ENCODE data around the gene RWDD4. TPM values are rescaled to one million over a fixed set of nuclear protein-coding genes. Genes with fewer than 3 reads are reported as not detected.
A peak's percentile ranks its signal among the peaks of the same experiment; 100 is the strongest.

The RWDD4 gene
- total RNA-seq (27.8 TPM), polyA plus RNA-seq (ENCODE audit: insufficient read depth in 1 of 8, insufficient read length in 8 of 8, low replicate concordance in 1 of 8) (10 to 100 TPM; 26.1 to 32.1 (median 30.6) TPM)
- long read RNA-seq, donor 1, partial matches to known transcripts = 0 of 3 reads
- long read RNA-seq, donor 1, other reads (novel, unspliced or antisense) = 0 of 3 reads
- long read RNA-seq, donor 2, partial matches to known transcripts = 0 of 2 reads
- long read RNA-seq, donor 2, other reads (novel, unspliced or antisense) = 0 of 2 reads
- long read RNA-seq, donor 3, transcript RWDD4-202 (7 exons, 2,590 nt) = major isoform, 10 of 10 reads
- long read RNA-seq, donor 3, partial matches to known transcripts = 0 of 10 reads
- long read RNA-seq, donor 3, other reads (novel, unspliced or antisense) = 0 of 10 reads
- long read RNA-seq, donor 4, partial matches to known transcripts = 0 of 3 reads
- long read RNA-seq, donor 4, other reads (novel, unspliced or antisense) = 0 of 3 reads
- long read RNA-seq, donor 5, transcript RWDD4-202 (7 exons, 2,590 nt) = major isoform, 22 of 34 reads
- long read RNA-seq, donor 5, partial matches to known transcripts = 12 of 34 reads
- long read RNA-seq, donor 5, other reads (novel, unspliced or antisense) = 0 of 34 reads
- long read RNA-seq, donor 6, transcript RWDD4-202 (7 exons, 2,590 nt) = major isoform, 21 of 36 reads
- long read RNA-seq, donor 6, partial matches to known transcripts = 15 of 36 reads
- long read RNA-seq, donor 6, other reads (novel, unspliced or antisense) = 0 of 36 reads
- long read RNA-seq, donor 7, transcript RWDD4-202 (7 exons, 2,590 nt) = major isoform, 9 of 15 reads
- long read RNA-seq, donor 7, partial matches to known transcripts = 6 of 15 reads
- long read RNA-seq, donor 7, other reads (novel, unspliced or antisense) = 0 of 15 reads
- long read RNA-seq, donor 8, partial matches to known transcripts = 0 of 3 reads
- long read RNA-seq, donor 8, other reads (novel, unspliced or antisense) = 0 of 3 reads
- long read RNA-seq, donor 9, transcript RWDD4-202 (7 exons, 2,590 nt) = major isoform, 11 of 11 reads
- long read RNA-seq, donor 9, partial matches to known transcripts = 0 of 11 reads
- long read RNA-seq, donor 9, other reads (novel, unspliced or antisense) = 0 of 11 reads
- long read RNA-seq, donor 10, transcript RWDD4-202 (7 exons, 2,590 nt) = major isoform, 16 of 16 reads
- long read RNA-seq, donor 10, partial matches to known transcripts = 0 of 16 reads
- long read RNA-seq, donor 10, other reads (novel, unspliced or antisense) = 0 of 16 reads
- long read RNA-seq, donor 11, transcript RWDD4-202 (7 exons, 2,590 nt) = major isoform, 9 of 9 reads
- long read RNA-seq, donor 11, partial matches to known transcripts = 0 of 9 reads
- long read RNA-seq, donor 11, other reads (novel, unspliced or antisense) = 0 of 9 reads

DNA sequence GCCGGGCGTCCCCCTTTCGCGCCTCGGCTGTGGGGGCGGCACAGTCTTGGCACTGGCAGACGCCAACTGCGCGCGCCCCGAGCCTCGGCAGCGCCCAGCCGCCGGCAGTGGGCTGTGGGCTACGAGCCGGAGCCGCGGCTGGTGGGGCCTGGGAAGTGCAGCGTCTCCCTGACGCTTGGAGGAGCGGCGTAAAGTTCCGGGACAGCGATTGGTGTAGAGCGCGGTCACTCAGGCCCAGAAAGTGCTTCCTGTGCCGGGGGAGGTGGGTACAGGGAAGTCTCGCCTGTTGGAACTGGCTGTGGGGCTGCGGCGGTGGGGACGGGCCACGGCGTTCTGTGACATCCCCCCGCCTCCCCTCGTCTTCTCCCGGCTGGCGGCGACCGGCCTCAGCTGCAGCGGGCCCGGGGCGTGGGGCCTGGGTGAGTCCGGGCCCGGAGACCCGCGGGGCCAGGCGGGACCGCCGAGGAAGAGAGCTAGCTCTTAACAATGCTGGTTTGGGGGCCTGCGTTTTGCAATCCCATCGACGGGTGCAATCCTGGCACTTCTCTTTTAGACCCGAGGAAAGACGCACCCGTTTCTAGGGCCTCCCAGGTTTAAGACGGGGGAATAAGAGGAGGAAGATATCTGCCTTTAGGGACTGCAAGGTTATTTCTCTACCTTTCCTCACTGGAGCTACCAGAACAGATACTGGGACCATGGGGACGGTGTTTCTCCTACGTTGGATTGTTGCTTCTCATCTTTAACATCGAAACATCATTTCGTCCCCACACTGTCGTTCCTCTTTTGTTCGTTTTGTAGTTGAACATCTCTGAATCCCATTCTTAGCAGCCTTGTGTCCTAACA lies at the start of gene RWDD4, which contains the start of gene TRAPPC11:
RWDD4 (minus strand) TSS at position 157 of the 843 bp plus-strand sequence. CDS start 233 bp downstream, outside the sequence.
TRAPPC11 (plus strand) TSS at position 265 of the 843 bp plus-strand sequence. CDS start 4,575 bp downstream, outside the sequence.
- Histone ChIP-seq H3K36me3 (ENCODE audit: control insufficient read depth, insufficient read depth, low read length) (peaks cover 9% of the 10 kb centered on the region), H3K27ac (ENCODE audit: low read length) (peak within 1 kb of the TSS; percentile 96), H3K4me1 (ENCODE audit: control insufficient read depth, insufficient read depth, low read length) (peaks cover 7% of the 10 kb centered on the region), H3K4me3 (ENCODE audit: low read length) (peak within 1 kb of the TSS; percentile 87), H3K27me3 (ENCODE audit: control insufficient read depth, insufficient read depth, low read length) (no peaks in the 10 kb centered on the region), H3K9me3 (replicated peaks; ENCODE audit: control insufficient read depth, low read depth, low read length) (no peaks in the 10 kb centered on the region)
- under 1% methylated on average over 32 of the region's 63 CpGs for WGBS (ENCODE audit: insufficient coverage)
- DNase-seq = peak; percentile 100

DNA sequence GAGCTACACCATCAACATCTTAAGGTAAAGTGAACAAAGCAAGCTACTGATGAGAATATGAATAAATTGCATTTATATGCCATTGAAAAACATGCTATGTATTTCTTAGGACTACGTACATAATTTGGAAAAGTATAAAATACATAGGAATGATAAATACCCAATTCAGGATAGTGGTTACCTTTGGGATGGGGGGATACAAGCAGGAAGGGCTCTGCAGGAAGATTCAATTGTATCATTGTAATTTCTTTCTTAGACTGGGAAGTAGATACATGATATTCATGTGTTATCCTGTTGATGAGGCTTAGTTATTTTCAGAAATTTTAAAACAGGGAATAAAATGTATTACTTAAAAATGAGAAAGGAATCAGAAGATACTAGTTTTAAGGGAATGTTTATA lies 43.5 kb upstream of the RWDD4 start:
- H3K4me1 ChIP-seq (ENCODE audit: control insufficient read depth, insufficient read depth, low read length) = no peaks in the 10 kb centered on the region
- H3K27me3 ChIP-seq (ENCODE audit: control insufficient read depth, insufficient read depth, low read length) = no peaks in the 10 kb centered on the region
- H3K27ac ChIP-seq (ENCODE audit: low read length) = no peak overlapping the region
- H3K4me3 ChIP-seq (ENCODE audit: low read length) = no peak overlapping the region
- WGBS (ENCODE audit: insufficient coverage) = no CpG with 5 or more reads among the region's 1 CpG
- DNase-seq = no peak
- H3K36me3 ChIP-seq (ENCODE audit: control insufficient read depth, insufficient read depth, low read length) = peaks cover 42% of the 10 kb centered on the region
- peaks cover 2% of the 10 kb centered on the region for H3K9me3 ChIP-seq (replicated peaks; ENCODE audit: control insufficient read depth, low read depth, low read length)

DNA sequence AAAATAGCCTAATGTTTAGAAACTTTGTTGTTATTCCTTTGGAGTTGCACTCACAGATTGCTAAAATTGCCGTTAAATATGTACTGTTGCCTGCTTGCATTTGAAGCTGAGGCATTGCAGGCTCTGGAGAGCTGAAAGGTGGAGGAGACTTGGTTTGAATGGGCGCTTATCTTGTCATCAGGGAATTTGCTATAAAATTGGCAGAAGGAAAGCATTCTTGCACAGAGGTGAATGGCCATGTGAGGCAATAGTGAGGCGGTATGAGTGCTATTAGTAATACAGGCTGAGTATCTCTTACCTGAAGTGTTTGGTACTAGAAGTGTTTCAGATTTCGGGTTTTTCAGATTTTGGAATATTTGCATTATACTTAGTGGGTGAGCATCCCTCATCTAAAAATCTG lies 41.4 kb upstream of the RWDD4 start:
- Histone ChIP-seq H3K27ac (ENCODE audit: low read length) (no peak overlapping the region), H3K36me3 (ENCODE audit: control insufficient read depth, insufficient read depth, low read length) (peaks cover 53% of the 10 kb centered on the region), H3K27me3 (ENCODE audit: control insufficient read depth, insufficient read depth, low read length) (no peaks in the 10 kb centered on the region), H3K4me3 (ENCODE audit: low read length) (no peak overlapping the region), H3K4me1 (ENCODE audit: control insufficient read depth, insufficient read depth, low read length) (no peaks in the 10 kb centered on the region), H3K9me3 (replicated peaks; ENCODE audit: control insufficient read depth, low read depth, low read length) (peaks cover 2% of the 10 kb centered on the region)
- WGBS (ENCODE audit: insufficient coverage) = 93% methylated on average over 3 of the region's 4 CpGs
- DNase-seq = no peak

DNA sequence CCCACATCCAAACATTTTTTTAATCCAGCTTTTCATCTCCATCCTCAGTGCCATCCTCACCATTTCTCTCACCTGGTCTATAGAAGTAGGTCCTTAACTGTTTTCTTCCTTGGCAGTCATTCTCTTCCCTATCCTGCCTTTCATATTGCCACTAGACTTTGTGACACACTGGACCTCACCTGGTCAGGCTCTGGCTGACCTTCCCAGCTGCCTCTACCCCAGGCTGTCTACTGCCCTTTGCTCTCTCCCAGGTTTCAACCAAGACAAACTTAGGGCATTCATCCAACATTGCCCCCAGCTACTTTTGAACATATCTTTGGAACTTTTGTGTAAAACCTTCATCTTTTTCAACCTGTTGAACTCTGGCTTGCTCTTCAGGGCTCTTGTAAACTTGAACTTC lies 39.9 kb upstream of the RWDD4 start:
- peaks cover 48% of the 10 kb centered on the region for H3K36me3 ChIP-seq (ENCODE audit: control insufficient read depth, insufficient read depth, low read length)
- DNase-seq = no peak
- H3K4me3 ChIP-seq (ENCODE audit: low read length) = no peak overlapping the region
- peaks cover 2% of the 10 kb centered on the region for H3K9me3 ChIP-seq (replicated peaks; ENCODE audit: control insufficient read depth, low read depth, low read length)
- no peaks in the 10 kb centered on the region for H3K27me3 ChIP-seq (ENCODE audit: control insufficient read depth, insufficient read depth, low read length)
- no peaks in the 10 kb centered on the region for H3K4me1 ChIP-seq (ENCODE audit: control insufficient read depth, insufficient read depth, low read length)
- H3K27ac ChIP-seq (ENCODE audit: low read length) = no peak overlapping the region

DNA sequence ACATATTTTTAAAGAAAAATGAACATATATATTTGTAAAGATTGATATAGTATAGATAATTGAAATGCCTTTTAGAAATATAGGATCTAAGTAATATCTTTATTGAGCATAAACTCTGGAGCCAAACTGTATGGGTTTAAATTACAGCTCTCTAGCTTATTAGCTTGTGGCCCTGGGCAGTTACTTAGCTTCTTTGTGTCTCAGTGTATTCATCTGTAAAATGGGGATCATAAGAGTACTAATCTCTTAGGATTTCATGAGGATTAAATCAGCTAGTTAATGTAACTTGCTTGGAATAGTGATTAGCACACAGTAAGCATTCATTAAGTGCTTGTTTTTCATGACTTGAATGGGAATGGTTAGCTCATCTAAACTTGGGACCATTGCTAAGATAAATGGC lies 32.9 kb upstream of the RWDD4 start:
- Histone ChIP-seq H3K27ac (ENCODE audit: low read length) (no peak overlapping the region), H3K4me1 (ENCODE audit: control insufficient read depth, insufficient read depth, low read length) (no peaks in the 10 kb centered on the region), H3K9me3 (replicated peaks; ENCODE audit: control insufficient read depth, low read depth, low read length) (no peaks in the 10 kb centered on the region), H3K36me3 (ENCODE audit: control insufficient read depth, insufficient read depth, low read length) (peaks cover 46% of the 10 kb centered on the region), H3K4me3 (ENCODE audit: low read length) (no peak overlapping the region), H3K27me3 (ENCODE audit: control insufficient read depth, insufficient read depth, low read length) (no peaks in the 10 kb centered on the region)
- no peak for DNase-seq

DNA sequence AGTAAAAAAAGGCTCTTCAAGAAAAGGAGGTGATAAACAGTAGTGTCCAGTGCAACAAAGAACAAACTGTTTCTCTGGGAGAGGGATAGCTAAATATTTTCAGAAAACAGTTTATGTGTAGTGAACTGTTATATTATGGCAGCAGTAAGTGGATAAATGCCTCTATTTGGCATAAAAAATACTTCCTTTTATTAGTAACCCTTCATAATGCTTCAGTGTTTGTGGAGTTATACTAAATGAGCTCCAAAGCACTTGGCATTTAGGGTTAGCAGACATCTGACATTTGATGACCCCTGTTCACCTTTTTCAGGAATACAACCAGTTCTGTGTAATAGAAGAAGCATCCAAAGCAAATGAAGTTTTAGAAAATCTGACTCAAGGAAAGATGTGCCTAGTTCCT lies 32.0 kb upstream of the RWDD4 start:
- no peak overlapping the region for H3K27ac ChIP-seq (ENCODE audit: low read length)
- no peaks in the 10 kb centered on the region for H3K27me3 ChIP-seq (ENCODE audit: control insufficient read depth, insufficient read depth, low read length)
- no peaks in the 10 kb centered on the region for H3K4me1 ChIP-seq (ENCODE audit: control insufficient read depth, insufficient read depth, low read length)
- H3K36me3 ChIP-seq (ENCODE audit: control insufficient read depth, insufficient read depth, low read length) = peaks cover 42% of the 10 kb centered on the region
- no peaks in the 10 kb centered on the region for H3K9me3 ChIP-seq (replicated peaks; ENCODE audit: control insufficient read depth, low read depth, low read length)
- H3K4me3 ChIP-seq (ENCODE audit: low read length) = no peak overlapping the region
- no peak for DNase-seq

DNA sequence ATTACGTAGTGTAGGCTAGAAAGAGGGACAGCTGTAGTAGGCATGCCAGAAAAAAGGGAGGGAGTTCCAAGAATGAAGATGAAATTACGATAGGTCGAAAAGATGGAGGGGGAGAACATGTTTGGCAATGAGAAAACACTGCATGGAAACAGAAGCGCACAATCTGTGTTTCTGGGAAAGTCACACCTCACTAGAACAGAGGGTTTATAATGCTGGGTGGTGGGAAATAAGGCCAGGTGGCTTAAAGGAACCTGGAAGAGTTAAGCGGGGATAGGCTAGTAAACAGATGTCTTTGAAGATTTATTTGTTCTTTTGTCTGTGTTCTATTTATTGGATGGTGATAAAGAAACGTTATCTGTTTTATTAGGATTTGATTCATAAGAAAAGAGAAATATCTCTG lies 29.2 kb upstream of the RWDD4 start:
- Histone ChIP-seq H3K27me3 (ENCODE audit: control insufficient read depth, insufficient read depth, low read length) (no peaks in the 10 kb centered on the region), H3K4me3 (ENCODE audit: low read length) (no peak overlapping the region), H3K9me3 (replicated peaks; ENCODE audit: control insufficient read depth, low read depth, low read length) (no peaks in the 10 kb centered on the region), H3K4me1 (ENCODE audit: control insufficient read depth, insufficient read depth, low read length) (no peaks in the 10 kb centered on the region), H3K27ac (ENCODE audit: low read length) (no peak overlapping the region), H3K36me3 (ENCODE audit: control insufficient read depth, insufficient read depth, low read length) (peaks cover 34% of the 10 kb centered on the region)
- WGBS (ENCODE audit: insufficient coverage) = 76% methylated on average over 4 of the region's 6 CpGs
- no peak for DNase-seq

DNA sequence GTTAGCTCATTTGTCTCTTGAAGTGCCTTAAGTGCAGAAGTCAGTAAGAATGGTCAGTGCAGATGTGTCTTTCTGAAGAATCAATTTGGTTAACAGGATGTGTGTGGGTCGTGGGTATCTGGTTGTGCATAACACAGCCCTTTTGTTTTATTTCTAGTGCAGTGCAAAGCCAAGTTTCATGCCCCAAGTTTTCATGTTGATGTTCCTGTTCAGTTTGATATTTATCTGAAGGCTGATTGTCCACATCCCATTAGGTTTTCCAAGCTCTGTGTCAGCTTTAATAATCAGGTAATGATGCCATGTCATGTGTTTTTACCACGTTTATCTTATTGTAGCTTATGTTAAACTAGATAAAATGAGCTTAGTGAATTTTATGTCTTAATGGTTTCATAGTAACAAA lies 27.5 kb upstream of the RWDD4 start:
- H3K27ac ChIP-seq (ENCODE audit: low read length) = no peak overlapping the region
- 100% methylated on average over 1 of the region's 2 CpGs for WGBS (ENCODE audit: insufficient coverage)

DNA sequence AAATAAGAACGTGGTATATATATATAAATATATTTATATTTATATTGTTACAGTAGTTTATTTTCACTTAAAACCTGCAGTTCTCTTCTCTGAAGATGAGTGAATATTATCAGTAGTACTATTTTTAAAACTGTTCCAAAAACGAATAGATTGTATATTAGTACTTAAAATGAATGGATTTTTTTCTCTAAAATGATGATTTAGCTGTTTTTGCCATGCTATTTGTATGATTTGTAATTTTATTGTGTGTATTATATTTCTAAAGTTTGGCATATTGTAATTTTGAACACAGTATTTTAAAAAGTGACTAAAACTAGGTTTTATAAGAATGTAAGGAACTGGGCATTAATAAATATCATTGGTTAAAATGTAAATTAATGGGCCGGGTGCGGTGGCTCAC lies 22.1 kb upstream of the RWDD4 start:
- H3K4me3 ChIP-seq (ENCODE audit: low read length) = no peak overlapping the region
- DNase-seq = no peak
- H3K4me1 ChIP-seq (ENCODE audit: control insufficient read depth, insufficient read depth, low read length) = no peaks in the 10 kb centered on the region
- no peak overlapping the region for H3K27ac ChIP-seq (ENCODE audit: low read length)
- no peaks in the 10 kb centered on the region for H3K27me3 ChIP-seq (ENCODE audit: control insufficient read depth, insufficient read depth, low read length)
- no peaks in the 10 kb centered on the region for H3K9me3 ChIP-seq (replicated peaks; ENCODE audit: control insufficient read depth, low read depth, low read length)
- H3K36me3 ChIP-seq (ENCODE audit: control insufficient read depth, insufficient read depth, low read length) = peaks cover 20% of the 10 kb centered on the region
- WGBS (ENCODE audit: insufficient coverage) = no CpG with 5 or more reads among the region's 4 CpGs

More for the DNA sequence above, 27.5 kb upstream of the RWDD4 start:
- Histone ChIP-seq H3K4me3 (ENCODE audit: low read length) (no peak overlapping the region), H3K27me3 (ENCODE audit: control insufficient read depth, insufficient read depth, low read length) (no peaks in the 10 kb centered on the region), H3K36me3 (ENCODE audit: control insufficient read depth, insufficient read depth, low read length) (peaks cover 27% of the 10 kb centered on the region), H3K9me3 (replicated peaks; ENCODE audit: control insufficient read depth, low read depth, low read length) (no peaks in the 10 kb centered on the region), H3K4me1 (ENCODE audit: control insufficient read depth, insufficient read depth, low read length) (no peaks in the 10 kb centered on the region)
- no peak for DNase-seq

All from muscle of leg (tissue), 16 donors.